Stimulated activated naive B cell treated with anti-CD40 and anti-IgM and Interleukin-4, amounts not matched to agents 10 μg/mL and 1 μg/mL and 100 μg/mL, for 72 hours (primary cell): Measurements from ENCODE around the gene RNF144A.

Experiments used
- ATAC-seq, 2 donors: fragments of 150-1000 bp; cut with Tn5 transposase; replicated peaks; 2 replicates each; pipeline ENCODE4 v1.10.0; 2021; ENCODE audit warnings: moderate library complexity in 1 of 2
- DNase-seq: peaks from one replicate; pipeline ENCODE4 v3.0.0; 2021
- H3K27ac Mint-ChIP-seq: one replicate; pipeline ENCODE4 v1.8.0; 2022; ENCODE audit warnings: mild to moderate bottlenecking, mixed read lengths
- H3K27me3 Mint-ChIP-seq, 2 donors: one replicate each; pipeline ENCODE4 v1.8.0; 2022; ENCODE audit warnings: mixed read lengths in 2 of 2
- H3K36me3 Mint-ChIP-seq, 2 donors: one replicate each; pipeline ENCODE4 v1.8.0; 2022; ENCODE audit warnings: mixed read lengths in 2 of 2, mild to moderate bottlenecking in 1 of 2
- H3K4me1 Mint-ChIP-seq, 2 donors: one replicate each; pipeline ENCODE4 v1.8.0; 2022; ENCODE audit warnings: mixed read lengths in 2 of 2, mild to moderate bottlenecking in 1 of 2
- H3K4me3 Mint-ChIP-seq, 2 donors: one replicate each; pipeline ENCODE4 v1.8.0; 2022; ENCODE audit warnings: mild to moderate bottlenecking in 2 of 2, mixed read lengths in 2 of 2, moderate library complexity in 1 of 2
- H3K9me3 Mint-ChIP-seq, 2 donors: one replicate each; pipeline ENCODE4 v1.8.0; 2022; ENCODE audit warnings: mixed read lengths in 2 of 2, mild to moderate bottlenecking in 1 of 2

Gene RNF144A

GRCh38 chr2:6917071-6917760 is at the start of gene RNF144A:
TSS of gene RNF144A (plus strand) at chr2:6917412. CDS start at chr2:6996927, 79,515 bp downstream.
- ATAC-seq: peak; percentile 90 to 92
- H3K4me1 Mint-ChIP-seq: peaks cover 9 to 17% of the 10 kb centered on the region in 2 donors

GRCh38 chr2:6872394-6872793 is 44.8 kb upstream of the RNF144A start:
- Mint-ChIP-seq H3K4me1 (peaks cover 13 to 30% of the 10 kb centered on the region in 2 donors), H3K27ac (no peak overlapping the region), H3K27me3 (no peaks in the 10 kb centered on the region), H3K4me3 (no peak overlapping the region), H3K9me3 (peaks cover 2 to 4% of the 10 kb centered on the region in 2 donors), H3K36me3 (peaks cover 2 to 4% of the 10 kb centered on the region in 2 donors)
- DNase-seq (no peak), ATAC-seq (peak; percentile 89 to 90)

More at GRCh38 chr2:6917071-6917760, at the start of gene RNF144A:
- peak within 1 kb of the TSS; percentile 77 to 81 for H3K4me3 Mint-ChIP-seq
- H3K27ac Mint-ChIP-seq: peak within 1 kb of the TSS; percentile 25
- H3K27me3 Mint-ChIP-seq: peaks cover 26 to 43% of the 10 kb centered on the region in 2 donors
- peaks cover 0 to 2% of the 10 kb centered on the region in 2 donors for H3K36me3 Mint-ChIP-seq
- H3K9me3 Mint-ChIP-seq: no peaks in the 10 kb centered on the region
- peak; percentile 47 for DNase-seq

- H3K4me1 Mint-ChIP-seq: peaks cover 22 to 42% of the 10 kb centered on the region in 2 donors
- H3K27me3 Mint-ChIP-seq: peaks cover 3 to 5% of the 10 kb centered on the region in 2 donors
- no peak overlapping the region for H3K4me3 Mint-ChIP-seq
- H3K9me3 Mint-ChIP-seq: peaks cover 2 to 4% of the 10 kb centered on the region in 2 donors
- H3K27ac Mint-ChIP-seq: no peak overlapping the region
- no peak for ATAC-seq
- no peak for DNase-seq
- peaks cover 2 to 4% of the 10 kb centered on the region in 2 donors for H3K36me3 Mint-ChIP-seq
Measured at GRCh38 chr2:6874032-6874431, 43.2 kb upstream of the RNF144A start.

GRCh38 chr2:6876309-6876708 is 40.9 kb upstream of the RNF144A start:
- peaks cover 26 to 48% of the 10 kb centered on the region in 2 donors for H3K4me1 Mint-ChIP-seq
- H3K4me3 Mint-ChIP-seq: no peak overlapping the region
- H3K9me3 Mint-ChIP-seq: peaks cover 2 to 4% of the 10 kb centered on the region in 2 donors
- no peak overlapping the region for H3K27ac Mint-ChIP-seq
- H3K36me3 Mint-ChIP-seq: peaks cover 2 to 4% of the 10 kb centered on the region in 2 donors
- H3K27me3 Mint-ChIP-seq: peaks cover 13 to 17% of the 10 kb centered on the region in 2 donors
- ATAC-seq (peak in 1 of 2 donors; percentile 55), DNase-seq (no peak)

- peak; percentile 67 to 85 for ATAC-seq
- peaks cover 2 to 4% of the 10 kb centered on the region in 2 donors for H3K9me3 Mint-ChIP-seq
- H3K4me1 Mint-ChIP-seq: peaks cover 23 to 41% of the 10 kb centered on the region in 2 donors
Measured at GRCh38 chr2:6877402-6878304, 39.6 kb upstream of the RNF144A start, which contains the start of gene RSAD2. TSS of gene RSAD2 (plus strand) at chr2:6877777. CDS start at chr2:6877801, 24 bp downstream.

GRCh38 chr2:6878549-6878948 is 38.7 kb upstream of the RNF144A start:
- Mint-ChIP-seq H3K27me3 (peaks cover 17% of the 10 kb centered on the region in 2 donors), H3K4me3 (no peak overlapping the region), H3K4me1 (peaks cover 17 to 33% of the 10 kb centered on the region in 2 donors), H3K27ac (no peak overlapping the region), H3K9me3 (peaks cover 2 to 4% of the 10 kb centered on the region in 2 donors), H3K36me3 (peaks cover 2 to 6% of the 10 kb centered on the region in 2 donors)
- no peak for ATAC-seq
- no peak for DNase-seq

More at GRCh38 chr2:6877402-6878304, 39.6 kb upstream of the RNF144A start, which contains the start of gene RSAD2:
- Mint-ChIP-seq H3K27me3 (peaks cover 15 to 17% of the 10 kb centered on the region in 2 donors), H3K27ac (no peak within 1 kb of the TSS), H3K36me3 (peaks cover 2 to 5% of the 10 kb centered on the region in 2 donors), H3K4me3 (peak within 1 kb of the TSS; percentile 75 to 83)
- DNase-seq: no peak

GRCh38 chr2:6879011-6879410 is 38.2 kb upstream of the RNF144A start:
- Mint-ChIP-seq H3K4me1 (peaks cover 17 to 33% of the 10 kb centered on the region in 2 donors), H3K4me3 (no peak overlapping the region), H3K36me3 (peaks cover 1 to 4% of the 10 kb centered on the region in 2 donors), H3K9me3 (peaks cover 1 to 2% of the 10 kb centered on the region in 2 donors), H3K27ac (no peak overlapping the region), H3K27me3 (peaks cover 17 to 18% of the 10 kb centered on the region in 2 donors)
- no peak for DNase-seq
- no peak for ATAC-seq

- H3K36me3 Mint-ChIP-seq: peaks cover 0 to 2% of the 10 kb centered on the region in 2 donors
- no peak overlapping the region for H3K4me3 Mint-ChIP-seq
- DNase-seq: no peak
- peaks cover 17 to 33% of the 10 kb centered on the region in 2 donors for H3K4me1 Mint-ChIP-seq
- H3K9me3 Mint-ChIP-seq: no peaks in the 10 kb centered on the region
- ATAC-seq: no peak
- H3K27me3 Mint-ChIP-seq: peaks cover 17 to 21% of the 10 kb centered on the region in 2 donors
- no peak overlapping the region for H3K27ac Mint-ChIP-seq
Measured at GRCh38 chr2:6880200-6880733, 36.9 kb upstream of the RNF144A start.

- no peak overlapping the region for H3K27ac Mint-ChIP-seq
- H3K36me3 Mint-ChIP-seq: peaks cover 0 to 2% of the 10 kb centered on the region in 2 donors
- H3K4me3 Mint-ChIP-seq: no peak overlapping the region
- no peak for ATAC-seq
- H3K27me3 Mint-ChIP-seq: peaks cover 17 to 21% of the 10 kb centered on the region in 2 donors
- no peak for DNase-seq
- peaks cover 17 to 28% of the 10 kb centered on the region in 2 donors for H3K4me1 Mint-ChIP-seq
- no peaks in the 10 kb centered on the region for H3K9me3 Mint-ChIP-seq
Measured at GRCh38 chr2:6881046-6881445, 36.2 kb upstream of the RNF144A start.

GRCh38 chr2:6881516-6881915 is 35.7 kb upstream of the RNF144A start:
- ATAC-seq (no peak), DNase-seq (no peak)
- Mint-ChIP-seq H3K27ac (no peak overlapping the region), H3K4me1 (peaks cover 17 to 25% of the 10 kb centered on the region in 2 donors), H3K27me3 (peaks cover 17 to 24% of the 10 kb centered on the region in 2 donors), H3K36me3 (peaks cover 0 to 2% of the 10 kb centered on the region in 2 donors), H3K4me3 (no peak overlapping the region), H3K9me3 (no peaks in the 10 kb centered on the region)

GRCh38 chr2:6883448-6884122 is 33.6 kb upstream of the RNF144A start:
- H3K27ac Mint-ChIP-seq: no peak overlapping the region
- peaks cover 16 to 24% of the 10 kb centered on the region in 2 donors for H3K27me3 Mint-ChIP-seq
- peaks cover 0 to 2% of the 10 kb centered on the region in 2 donors for H3K36me3 Mint-ChIP-seq
- no peak overlapping the region for H3K4me3 Mint-ChIP-seq
- DNase-seq (no peak), ATAC-seq (no peak)
- H3K4me1 Mint-ChIP-seq: peaks cover 6 to 8% of the 10 kb centered on the region in 2 donors
- H3K9me3 Mint-ChIP-seq: no peaks in the 10 kb centered on the region

- H3K4me1 Mint-ChIP-seq: peaks cover 0 to under 1% of the 10 kb centered on the region in 2 donors
- no peak overlapping the region for H3K4me3 Mint-ChIP-seq
- H3K36me3 Mint-ChIP-seq: peaks cover 0 to 2% of the 10 kb centered on the region in 2 donors
- no peak for DNase-seq
- H3K27me3 Mint-ChIP-seq: peaks cover under 1 to 12% of the 10 kb centered on the region in 2 donors
- H3K9me3 Mint-ChIP-seq: no peaks in the 10 kb centered on the region
- H3K27ac Mint-ChIP-seq: no peak overlapping the region
- ATAC-seq: no peak
Measured at GRCh38 chr2:6885551-6885950, 31.7 kb upstream of the RNF144A start.

- Mint-ChIP-seq H3K36me3 (peaks cover 0 to 2% of the 10 kb centered on the region in 2 donors), H3K9me3 (no peaks in the 10 kb centered on the region), H3K27ac (no peak overlapping the region), H3K27me3 (peaks cover 0 to 12% of the 10 kb centered on the region in 2 donors), H3K4me3 (no peak overlapping the region), H3K4me1 (no peaks in the 10 kb centered on the region)
- no peak for DNase-seq
- ATAC-seq: no peak
Measured at GRCh38 chr2:6885968-6886367, 31.2 kb upstream of the RNF144A start.
